GM12878 (cell line): ENCODE measurements around the gene UBXN10. TPM values are rescaled to one million over a fixed set of nuclear protein-coding genes. Genes with fewer than 3 reads are reported as not detected.

Source experiments
- BHLHE40 ChIP-seq, 2 experiments: fragments of 450-650 bp in 1 of 2; IDR thresholded peaks; 2 replicates each; pipeline ENCODE4 v1.6.1; 2011 to 2017; ENCODE audit warnings: low read depth in 2 of 2, borderline replicate concordance in 1 of 2, improper control_type of control experiment in 1 of 2, low read length in 1 of 2, mild to moderate bottlenecking in 1 of 2
- CHD2 ChIP-seq: IDR thresholded peaks from 2 replicates; pipeline ENCODE4 v1.6.1; 2011; ENCODE audit warnings: low read depth, low read length, improper control_type of control experiment, borderline replicate concordance
- CUX1 ChIP-seq: IDR thresholded peaks from 2 replicates; pipeline ENCODE4 v1.6.1; 2012; ENCODE audit warnings: improper control_type of control experiment, low read depth, low read length; ENCODE audit not compliant: insufficient replicate concordance
- IKZF1 ChIP-seq: fragments of 450-650 bp; conservative IDR thresholded peaks from 2 replicates; pipeline ENCODE4 v1.6.1; 2017; ENCODE audit warnings: antibody characterized with exemption, mild to moderate bottlenecking
- MTA2 ChIP-seq: fragments of 450-650 bp; IDR thresholded peaks from 2 replicates; pipeline ENCODE4 v1.6.1; 2016; ENCODE audit warnings: low read depth, mild to moderate bottlenecking, moderate library complexity
- NFXL1 ChIP-seq: fragments of 450-650 bp; IDR thresholded peaks from 2 replicates; pipeline ENCODE4 v1.6.1; 2017; ENCODE audit warnings: antibody characterized with exemption, mild to moderate bottlenecking, borderline replicate concordance
- POLR2A ChIP-seq: IDR thresholded peaks from 2 replicates; pipeline ENCODE4 v1.6.1; 2011; ENCODE audit warnings: low read depth, mild to moderate bottlenecking, low read length
- STAT1 ChIP-seq: fragments of 450-650 bp; conservative IDR thresholded peaks from 2 replicates; pipeline ENCODE4 v1.6.1; 2014; ENCODE audit warnings: antibody characterized with exemption, mild to moderate bottlenecking
- TCF12 ChIP-seq: IDR thresholded peaks from 2 replicates; pipeline ENCODE4 v1.6.1; 2011; ENCODE audit warnings: low read depth, mild to moderate bottlenecking, low read length
- ZNF207 ChIP-seq: fragments of 450-650 bp; IDR thresholded peaks from 2 replicates; pipeline ENCODE4 v1.6.1; 2014; ENCODE audit warnings: antibody characterized with exemption, mild to moderate bottlenecking, borderline replicate concordance
- ZNF592 ChIP-seq: fragments of 450-650 bp; IDR thresholded peaks from 2 replicates; pipeline ENCODE4 v1.6.1; 2017; ENCODE audit warnings: mild to moderate bottlenecking, moderate library complexity
- polyA plus RNA-seq, 11 experiments: library from polyadenylated mRNA; depleted of rRNA in 4 of 11; unstranded in 6 of 11; stranded (reverse) in 5 of 11; fragments of >200 nt; fragmentation: Nextera tagmentation in 4 of 11; fragmentation: Illumina TruSeq in 1 of 11; extraction: Ambion mirVana in 4 of 11; extraction: Trizol in 1 of 11; gene quantifications; 1 replicate in 1 of 11; 2 replicates in 10 of 11; pipeline versions ENCODE4 v1.2.1 to v1.2.3, GENCODE V29; 2011 to 2016; ENCODE audit warnings: inconsistent platforms in 2 of 11, missing spikeins in 2 of 11, low read depth in 1 of 11
- total RNA-seq, 4 experiments: library from RNA; depleted of rRNA in 3 of 4; stranded (reverse); fragments of >200 nt in 3 of 4; fragmentation: Illumina TruSeq in 1 of 4; extraction: Trizol in 1 of 4; gene quantifications; 2 replicates each; pipeline versions ENCODE4 v1.2.1 to v1.2.3, GENCODE V29; 2013 to 2021
- TF ChIP-seq, protein P1 (sequence below): fragments of 450-650 bp; formaldehyde crosslinking; IDR thresholded peaks from 2 replicates; pipeline ENCODE4 v1.4.0; 2020; ENCODE audit warnings: mild to moderate bottlenecking, moderate library complexity

The UBXN10 gene
- total and polyA plus RNA-seq, 10 of the 15 experiments (the other 5 are each of a cell fraction or from before 2014, with no cell fraction given): 0.03 to 0.15 (median 0.06) TPM; not detected in 7

DNA sequence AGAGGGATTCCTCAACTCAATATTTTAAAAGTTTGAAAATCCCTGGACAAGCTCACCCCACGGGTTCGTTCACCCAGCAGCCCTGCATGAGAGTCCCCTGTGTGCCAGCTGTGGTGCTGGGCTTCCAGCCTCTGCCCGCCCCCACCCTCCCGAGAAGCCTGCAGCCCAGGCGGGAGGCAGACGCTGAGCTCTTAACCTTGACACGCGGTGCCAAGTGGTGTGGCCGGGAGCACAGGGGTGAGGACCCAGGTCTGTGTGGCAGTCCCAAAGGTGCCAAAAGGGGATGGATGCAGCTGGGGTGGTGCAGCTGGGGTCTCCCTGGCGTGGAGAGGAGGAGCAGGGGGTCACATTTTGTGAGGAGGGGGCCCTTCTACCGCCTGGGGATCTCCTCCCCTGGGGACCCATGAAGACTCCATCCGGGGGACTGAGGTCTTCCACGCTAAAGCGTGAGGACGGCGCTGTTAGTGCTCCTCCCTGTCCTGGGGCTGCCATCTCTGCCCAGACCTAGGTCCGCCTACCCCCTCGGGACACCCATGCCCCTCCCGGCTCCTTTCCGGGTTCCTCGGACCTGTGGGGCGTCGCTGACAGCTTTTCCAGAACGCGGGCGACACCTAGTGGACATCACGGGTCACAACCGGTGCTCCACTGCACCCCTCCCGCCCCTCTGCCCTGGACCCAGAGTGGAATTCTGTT is 33.8 kb upstream of the UBXN10 start (continued):
- TF ChIP-seq MTA2 (0 out of 2 replicates have a peak, but pooled peaks have one; percentile 30), ZNF592 (peak; percentile 51; the same call in 1 of the 2 replicates), TCF12 (0 out of 2 replicates have a peak, but pooled peaks have one; percentile 17), CUX1 (peak; percentile 14), STAT1 (0 out of 2 replicates have a peak, but pooled peaks have one; percentile 48), ZNF207 (0 out of 2 replicates have a peak, but pooled peaks have one; percentile 60), IKZF1 (peak; percentile 68), BHLHE40 (IDR thresholded peaks at IDR 0.05; ENCODE audit: borderline replicate concordance in 1 of 2, low read depth in 2 of 2, low read length in 1 of 2) (peak; percentile 14 to 45; a peak in 2 of 4 replicates), CHD2 (0 out of 2 replicates have a peak, but pooled peaks have one; percentile 38), NFXL1 (peak; percentile 46; the same call in 1 of the 2 replicates), POLR2A (no peak)
- TF ChIP-seq, protein P1, sequence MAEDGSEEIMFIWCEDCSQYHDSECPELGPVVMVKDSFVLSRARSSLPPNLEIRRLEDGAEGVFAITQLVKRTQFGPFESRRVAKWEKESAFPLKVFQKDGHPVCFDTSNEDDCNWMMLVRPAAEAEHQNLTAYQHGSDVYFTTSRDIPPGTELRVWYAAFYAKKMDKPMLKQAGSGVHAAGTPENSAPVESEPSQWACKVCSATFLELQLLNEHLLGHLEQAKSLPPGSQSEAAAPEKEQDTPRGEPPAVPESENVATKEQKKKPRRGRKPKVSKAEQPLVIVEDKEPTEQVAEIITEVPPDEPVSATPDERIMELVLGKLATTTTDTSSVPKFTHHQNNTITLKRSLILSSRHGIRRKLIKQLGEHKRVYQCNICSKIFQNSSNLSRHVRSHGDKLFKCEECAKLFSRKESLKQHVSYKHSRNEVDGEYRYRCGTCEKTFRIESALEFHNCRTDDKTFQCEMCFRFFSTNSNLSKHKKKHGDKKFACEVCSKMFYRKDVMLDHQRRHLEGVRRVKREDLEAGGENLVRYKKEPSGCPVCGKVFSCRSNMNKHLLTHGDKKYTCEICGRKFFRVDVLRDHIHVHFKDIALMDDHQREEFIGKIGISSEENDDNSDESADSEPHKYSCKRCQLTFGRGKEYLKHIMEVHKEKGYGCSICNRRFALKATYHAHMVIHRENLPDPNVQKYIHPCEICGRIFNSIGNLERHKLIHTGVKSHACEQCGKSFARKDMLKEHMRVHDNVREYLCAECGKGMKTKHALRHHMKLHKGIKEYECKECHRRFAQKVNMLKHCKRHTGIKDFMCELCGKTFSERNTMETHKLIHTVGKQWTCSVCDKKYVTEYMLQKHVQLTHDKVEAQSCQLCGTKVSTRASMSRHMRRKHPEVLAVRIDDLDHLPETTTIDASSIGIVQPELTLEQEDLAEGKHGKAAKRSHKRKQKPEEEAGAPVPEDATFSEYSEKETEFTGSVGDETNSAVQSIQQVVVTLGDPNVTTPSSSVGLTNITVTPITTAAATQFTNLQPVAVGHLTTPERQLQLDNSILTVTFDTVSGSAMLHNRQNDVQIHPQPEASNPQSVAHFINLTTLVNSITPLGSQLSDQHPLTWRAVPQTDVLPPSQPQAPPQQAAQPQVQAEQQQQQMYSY (CRISPR knock-in tag): no peak
